NB4 (cell line): ENCODE data around the gene UCK2.

Experiments
- MYC ChIP-seq: IDR thresholded peaks from 2 replicates; pipeline ENCODE4 v1.6.1; 2011; ENCODE audit warnings: low read depth, low read length
- POLR2A ChIP-seq: IDR thresholded peaks from 2 replicates; pipeline ENCODE4 v1.6.1; 2011; ENCODE audit warnings: mild to moderate bottlenecking; ENCODE audit not compliant: insufficient read length; ENCODE audit errors: extremely low read depth
- TF ChIP-seq, protein P1 (sequence below): IDR thresholded peaks from one replicate; pipeline ENCODE4 v1.5.1; 2012; ENCODE audit warnings: low read depth, low read length
- TF ChIP-seq, protein P2 (sequence below): IDR thresholded peaks from 2 replicates; pipeline ENCODE4 v1.6.1; 2011; ENCODE audit warnings: low read depth, low read length

DNA sequence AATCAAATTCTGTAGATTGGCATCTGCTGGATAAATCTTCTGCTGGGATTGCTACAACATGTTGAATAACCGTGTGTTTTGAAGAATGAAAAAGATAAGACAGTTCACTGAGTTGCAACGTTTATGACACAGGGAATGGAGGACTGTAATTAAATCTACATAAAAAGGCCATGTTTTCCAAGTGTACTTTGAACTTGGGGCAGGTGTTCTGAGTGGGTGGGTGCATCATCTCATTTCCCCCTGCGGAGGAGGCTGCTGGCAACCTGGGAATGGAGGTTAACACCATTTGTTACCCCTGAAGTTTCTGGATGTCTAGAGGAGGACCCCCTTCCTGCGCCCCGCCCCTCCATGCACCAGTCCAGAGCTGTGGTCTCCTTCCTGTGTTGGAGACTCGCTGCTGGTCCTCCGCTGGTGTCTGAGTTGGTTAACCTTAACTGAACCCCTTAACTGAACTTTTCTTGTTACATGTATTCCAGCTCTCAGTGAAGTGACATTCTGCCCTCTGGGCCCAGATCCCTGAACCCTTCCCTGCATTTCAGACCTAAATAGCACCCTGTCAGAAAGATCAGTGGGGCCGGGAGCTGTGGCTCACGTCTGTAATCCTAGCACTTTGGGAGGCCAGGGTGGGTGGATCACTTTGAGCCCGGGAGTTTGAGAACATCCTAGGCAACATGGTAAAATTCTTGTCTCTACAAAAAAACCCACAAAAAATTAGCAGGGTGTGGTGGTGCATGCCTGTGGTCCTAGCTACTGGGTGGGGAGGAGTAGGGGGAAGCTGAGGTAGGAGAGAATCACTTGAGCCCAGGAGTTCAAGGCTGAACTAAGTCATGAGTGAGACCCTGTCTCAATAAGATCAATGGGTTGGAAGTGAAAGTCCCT, 31.8 kb downstream of the UCK2 start:
- TF ChIP-seq, protein P1, sequence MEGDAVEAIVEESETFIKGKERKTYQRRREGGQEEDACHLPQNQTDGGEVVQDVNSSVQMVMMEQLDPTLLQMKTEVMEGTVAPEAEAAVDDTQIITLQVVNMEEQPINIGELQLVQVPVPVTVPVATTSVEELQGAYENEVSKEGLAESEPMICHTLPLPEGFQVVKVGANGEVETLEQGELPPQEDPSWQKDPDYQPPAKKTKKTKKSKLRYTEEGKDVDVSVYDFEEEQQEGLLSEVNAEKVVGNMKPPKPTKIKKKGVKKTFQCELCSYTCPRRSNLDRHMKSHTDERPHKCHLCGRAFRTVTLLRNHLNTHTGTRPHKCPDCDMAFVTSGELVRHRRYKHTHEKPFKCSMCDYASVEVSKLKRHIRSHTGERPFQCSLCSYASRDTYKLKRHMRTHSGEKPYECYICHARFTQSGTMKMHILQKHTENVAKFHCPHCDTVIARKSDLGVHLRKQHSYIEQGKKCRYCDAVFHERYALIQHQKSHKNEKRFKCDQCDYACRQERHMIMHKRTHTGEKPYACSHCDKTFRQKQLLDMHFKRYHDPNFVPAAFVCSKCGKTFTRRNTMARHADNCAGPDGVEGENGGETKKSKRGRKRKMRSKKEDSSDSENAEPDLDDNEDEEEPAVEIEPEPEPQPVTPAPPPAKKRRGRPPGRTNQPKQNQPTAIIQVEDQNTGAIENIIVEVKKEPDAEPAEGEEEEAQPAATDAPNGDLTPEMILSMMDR = no peak
- TF ChIP-seq MYC (no peak), POLR2A (no peak)
- TF ChIP-seq, protein P2, sequence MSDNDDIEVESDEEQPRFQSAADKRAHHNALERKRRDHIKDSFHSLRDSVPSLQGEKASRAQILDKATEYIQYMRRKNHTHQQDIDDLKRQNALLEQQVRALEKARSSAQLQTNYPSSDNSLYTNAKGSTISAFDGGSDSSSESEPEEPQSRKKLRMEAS = no peak
